ENCODE data around the gene SH3BGRL2. TPM values are rescaled to one million over a fixed set of nuclear protein-coding genes. Genes with fewer than 3 reads are reported as not detected.
"Not testable (repeated sequence)": the region's sequence is repeated elsewhere in the genome, so short reads cannot be mapped to it uniquely, and the experiment has no call there.

The SH3BGRL2 gene
- total RNA-seq, 1 experiment from 2014 or later, result 3.8 TPM

- no peaks in the 10 kb centered on the region for H3F3A ChIP-seq (ENCODE audit: low read length, unreplicated experiment)
- H3K79me2 ChIP-seq (ENCODE audit: low read length), result no peaks in the 10 kb centered on the region
- TF ChIP-seq CTCF (conservative IDR thresholded peaks at IDR 0.05; ENCODE audit: low read depth, low read length), result no peak
- TF ChIP-seq EZH2phosphoT487 (IDR thresholded peaks at IDR 0.05; ENCODE audit: borderline replicate concordance, low read length), result no peak
- no peak for TF ChIP-seq EZH2 (IDR thresholded peaks at IDR 0.05; ENCODE audit: low read length, unreplicated experiment)
- CTCF ChIA-PET, result no interaction called here
- peaks cover 14% of the 10 kb centered on the region; the same call in 1 of the 2 replicates for H3K27me3 ChIP-seq (ENCODE audit: low read length)
- H3K9ac ChIP-seq (ENCODE audit: low read length), result no peak overlapping the region
- H3K9me3 ChIP-seq (ENCODE audit: low read length), result no peaks in the 10 kb centered on the region
- H3K4me3 ChIP-seq (ENCODE audit: low read length), result no peak overlapping the region
- no peak overlapping the region for H3K4me2 ChIP-seq (ENCODE audit: low read length)
- H3K36me3 ChIP-seq (ENCODE audit: low read depth, low read length), result no peaks in the 10 kb centered on the region
- no peak for ATAC-seq
- no peaks in the 10 kb centered on the region for H3K4me1 ChIP-seq (ENCODE audit: insufficient read depth, low read length)
- DNase-seq, result no peak
- H2AFZ ChIP-seq (ENCODE audit: low read length), result no peak overlapping the region
- POLR2A ChIA-PET (ENCODE audit: unreplicated experiment), result no interaction called here
- intact Hi-C loops (cut with micrococcal nuclease), result no loop called here
- H3K9me2 ChIP-seq (replicated peaks; ENCODE audit: low read length), result no peaks in the 10 kb centered on the region
- H4K20me1 ChIP-seq (ENCODE audit: low read length), result no peaks in the 10 kb centered on the region
- no peak overlapping the region for H3K27ac ChIP-seq (ENCODE audit: low read length)
- BruUV-seq (replicated peaks), result no TSS peak
Observed at GRCh38 chr6:79735183-79735582, 104.1 kb downstream of the SH3BGRL2 start.

- Histone ChIP-seq H4K20me1 (ENCODE audit: low read length) (no peaks in the 10 kb centered on the region), H2AFZ (ENCODE audit: low read length) (peak overlapping the region; percentile 87), H3K9me3 (ENCODE audit: low read length) (no peaks in the 10 kb centered on the region), H3K4me1 (ENCODE audit: insufficient read depth, low read length) (no peaks in the 10 kb centered on the region), H3K36me3 (ENCODE audit: low read depth, low read length) (no peaks in the 10 kb centered on the region), H3K4me3 (ENCODE audit: low read length) (peak overlapping the region; percentile 59), H3K79me2 (ENCODE audit: low read length) (no peaks in the 10 kb centered on the region), H3K9me2 (replicated peaks; ENCODE audit: low read length) (no peaks in the 10 kb centered on the region), H3K4me2 (ENCODE audit: low read length) (peak overlapping the region; percentile 80), H3K9ac (ENCODE audit: low read length) (no peak overlapping the region), H3K27ac (ENCODE audit: low read length) (no peak overlapping the region), H3K27me3 (ENCODE audit: low read length) (peaks cover 6% of the 10 kb centered on the region; the same call in 1 of the 2 replicates), H3F3A (ENCODE audit: low read length, unreplicated experiment) (no peaks in the 10 kb centered on the region)
- TF ChIP-seq CTCF (conservative IDR thresholded peaks at IDR 0.05; ENCODE audit: low read depth, low read length), result no peak
- TF ChIP-seq EZH2 (IDR thresholded peaks at IDR 0.05; ENCODE audit: low read length, unreplicated experiment), result no peak
- no peak for TF ChIP-seq EZH2phosphoT487 (IDR thresholded peaks at IDR 0.05; ENCODE audit: borderline replicate concordance, low read length)
- intact Hi-C loops (cut with micrococcal nuclease), result no loop called here
- ChIA-PET CTCF (no interaction called here), POLR2A (ENCODE audit: unreplicated experiment) (interaction anchor here (0.5 kb wide), 1 partner anchor 659 kb away, joined by 3 read pairs; the partner anchor contains the start of gene PHIP)
- DNase-seq (peak; percentile 25), ATAC-seq (peak; percentile 90)
- BruUV-seq (replicated peaks), result no TSS peak
Observed at GRCh38 chr6:79737172-79737571, 106.0 kb downstream of the SH3BGRL2 start.

- TF ChIP-seq EZH2phosphoT487 (IDR thresholded peaks at IDR 0.05; ENCODE audit: borderline replicate concordance, low read length) (no peak), EZH2 (IDR thresholded peaks at IDR 0.05; ENCODE audit: low read length, unreplicated experiment) (no peak), CTCF (conservative IDR thresholded peaks at IDR 0.05; ENCODE audit: low read depth, low read length) (no peak)
- BruUV-seq (replicated peaks), result no TSS peak
Observed at GRCh38 chr6:79742030-79742429, 110.9 kb downstream of the SH3BGRL2 start.

GRCh38 chr6:79745282-79745681 is 114.2 kb downstream of the SH3BGRL2 start:
- H3K4me2 ChIP-seq (ENCODE audit: low read length); H3K9me2 ChIP-seq (replicated peaks; ENCODE audit: low read length); H3K4me1 ChIP-seq (ENCODE audit: insufficient read depth, low read length); H3K4me3 ChIP-seq (ENCODE audit: low read length); POLR2A ChIA-PET (ENCODE audit: unreplicated experiment); H3K27ac ChIP-seq (ENCODE audit: low read length); H3K79me2 ChIP-seq (ENCODE audit: low read length); CTCF ChIA-PET; H3K9ac ChIP-seq (ENCODE audit: low read length); H3F3A ChIP-seq (ENCODE audit: low read length, unreplicated experiment); H2AFZ ChIP-seq (ENCODE audit: low read length); ATAC-seq; H3K36me3 ChIP-seq (ENCODE audit: low read depth, low read length); H4K20me1 ChIP-seq (ENCODE audit: low read length); DNase-seq; H3K27me3 ChIP-seq (ENCODE audit: low read length); intact Hi-C loops (cut with micrococcal nuclease); BruUV-seq (replicated peaks); H3K9me3 ChIP-seq (ENCODE audit: low read length): not testable (repeated sequence)

More at GRCh38 chr6:79742030-79742429, 110.9 kb downstream of the SH3BGRL2 start:
- intact Hi-C loops (cut with micrococcal nuclease), result no loop called here
- ATAC-seq (no peak), DNase-seq (no peak)
- Histone ChIP-seq H3K4me2 (ENCODE audit: low read length) (no peak overlapping the region), H3K9me2 (replicated peaks; ENCODE audit: low read length) (no peaks in the 10 kb centered on the region), H2AFZ (ENCODE audit: low read length) (no peak overlapping the region), H3K36me3 (ENCODE audit: low read depth, low read length) (no peaks in the 10 kb centered on the region), H4K20me1 (ENCODE audit: low read length) (no peaks in the 10 kb centered on the region), H3K9me3 (ENCODE audit: low read length) (no peaks in the 10 kb centered on the region), H3K27me3 (ENCODE audit: low read length) (no peaks in the 10 kb centered on the region), H3K9ac (ENCODE audit: low read length) (no peak overlapping the region), H3K4me3 (ENCODE audit: low read length) (no peak overlapping the region), H3F3A (ENCODE audit: low read length, unreplicated experiment) (no peaks in the 10 kb centered on the region), H3K4me1 (ENCODE audit: insufficient read depth, low read length) (no peaks in the 10 kb centered on the region), H3K79me2 (ENCODE audit: low read length) (no peaks in the 10 kb centered on the region), H3K27ac (ENCODE audit: low read length) (no peak overlapping the region)
- ChIA-PET CTCF (no interaction called here), POLR2A (ENCODE audit: unreplicated experiment) (no interaction called here)

Data from PC-3 (cell line).